ENCODE results near the gene GFI1. TPM values are rescaled to one million over a fixed set of nuclear protein-coding genes. Genes with fewer than 3 reads are reported as not detected.

Gene GFI1
- total RNA-seq, 1 experiment from 2014 or later, result not detected

- Mint-ChIP-seq H3K27ac (ENCODE audit: low read depth, unreplicated experiment) (no peak overlapping the region), H3K27me3 (ENCODE audit: insufficient read depth, unreplicated experiment) (peaks cover 22% of the 10 kb centered on the region), H3K9me3 (ENCODE audit: unreplicated experiment) (no peaks in the 10 kb centered on the region), H3K4me1 (ENCODE audit: insufficient read depth, unreplicated experiment) (peaks cover 11% of the 10 kb centered on the region), H3K36me3 (ENCODE audit: insufficient read depth, unreplicated experiment) (no peaks in the 10 kb centered on the region), H3K4me3 (ENCODE audit: unreplicated experiment) (no peak overlapping the region)
- intact Hi-C loops (cut with micrococcal nuclease), result no loop called here
- no peak for TF ChIP-seq CTCF (IDR thresholded peaks at IDR 0.05; ENCODE audit: unreplicated experiment)
- no peak for DNase-seq (ENCODE audit: unreplicated experiment)
- POLR2A ChIA-PET, result no interaction called here
- CTCF ChIA-PET, result no interaction called here
- no TSS peak for BruUV-seq (replicated peaks)
These were observed 5.7 kb downstream of the GFI1 start for GRCh38 chr1:92480813-92481598.

- peaks cover 11% of the 10 kb centered on the region for H3K4me1 Mint-ChIP-seq (ENCODE audit: insufficient read depth, unreplicated experiment)
- TF ChIP-seq CTCF (IDR thresholded peaks at IDR 0.05; ENCODE audit: unreplicated experiment), result no peak
- intact Hi-C loops (cut with micrococcal nuclease), result no loop called here
- ChIA-PET POLR2A (no interaction called here), CTCF (no interaction called here)
- H3K36me3 Mint-ChIP-seq (ENCODE audit: insufficient read depth, unreplicated experiment), result no peaks in the 10 kb centered on the region
- H3K27ac Mint-ChIP-seq (ENCODE audit: low read depth, unreplicated experiment), result no peak overlapping the region
- no peak for DNase-seq (ENCODE audit: unreplicated experiment)
- no peak overlapping the region for H3K4me3 Mint-ChIP-seq (ENCODE audit: unreplicated experiment)
- H3K27me3 Mint-ChIP-seq (ENCODE audit: insufficient read depth, unreplicated experiment), result peaks cover 20% of the 10 kb centered on the region
- no TSS peak for BruUV-seq (replicated peaks)
- no peaks in the 10 kb centered on the region for H3K9me3 Mint-ChIP-seq (ENCODE audit: unreplicated experiment)
These were observed 6.4 kb downstream of the GFI1 start for GRCh38 chr1:92480200-92480812.

GRCh38 chr1:92479587-92479986 is 7.1 kb downstream of the GFI1 start:
- no peak overlapping the region for H3K27ac Mint-ChIP-seq (ENCODE audit: low read depth, unreplicated experiment)

More at GRCh38 chr1:92479587-92479986, 7.1 kb downstream of the GFI1 start:
- no peak for TF ChIP-seq CTCF (IDR thresholded peaks at IDR 0.05; ENCODE audit: unreplicated experiment)
- BruUV-seq (replicated peaks), result no TSS peak
- CTCF ChIA-PET, result interaction anchor here (0.9 kb wide), 1 partner anchor 89 kb away, joined by 4 read pairs; no protein-coding TSS in a partner anchor
- no peak for DNase-seq (ENCODE audit: unreplicated experiment)
- H3K4me1 Mint-ChIP-seq (ENCODE audit: insufficient read depth, unreplicated experiment), result peaks cover 11% of the 10 kb centered on the region
- intact Hi-C loops (cut with micrococcal nuclease), result no loop called here
- POLR2A ChIA-PET, result no interaction called here
- no peaks in the 10 kb centered on the region for H3K36me3 Mint-ChIP-seq (ENCODE audit: insufficient read depth, unreplicated experiment)
- peaks cover 13% of the 10 kb centered on the region for H3K27me3 Mint-ChIP-seq (ENCODE audit: insufficient read depth, unreplicated experiment)
- no peaks in the 10 kb centered on the region for H3K9me3 Mint-ChIP-seq (ENCODE audit: unreplicated experiment)
- H3K4me3 Mint-ChIP-seq (ENCODE audit: unreplicated experiment), result no peak overlapping the region
